ENCODE data around the gene HM13. TPM values are rescaled to one million over a fixed set of nuclear protein-coding genes. Genes with fewer than 3 reads are reported as not detected.
"Not testable (repeated sequence)": the region's sequence is repeated elsewhere in the genome, so short reads cannot be mapped to it uniquely, and the experiment has no call there.

HM13 gene
- total RNA-seq, 1 donor from 2014 or later: 169 TPM

DNA sequence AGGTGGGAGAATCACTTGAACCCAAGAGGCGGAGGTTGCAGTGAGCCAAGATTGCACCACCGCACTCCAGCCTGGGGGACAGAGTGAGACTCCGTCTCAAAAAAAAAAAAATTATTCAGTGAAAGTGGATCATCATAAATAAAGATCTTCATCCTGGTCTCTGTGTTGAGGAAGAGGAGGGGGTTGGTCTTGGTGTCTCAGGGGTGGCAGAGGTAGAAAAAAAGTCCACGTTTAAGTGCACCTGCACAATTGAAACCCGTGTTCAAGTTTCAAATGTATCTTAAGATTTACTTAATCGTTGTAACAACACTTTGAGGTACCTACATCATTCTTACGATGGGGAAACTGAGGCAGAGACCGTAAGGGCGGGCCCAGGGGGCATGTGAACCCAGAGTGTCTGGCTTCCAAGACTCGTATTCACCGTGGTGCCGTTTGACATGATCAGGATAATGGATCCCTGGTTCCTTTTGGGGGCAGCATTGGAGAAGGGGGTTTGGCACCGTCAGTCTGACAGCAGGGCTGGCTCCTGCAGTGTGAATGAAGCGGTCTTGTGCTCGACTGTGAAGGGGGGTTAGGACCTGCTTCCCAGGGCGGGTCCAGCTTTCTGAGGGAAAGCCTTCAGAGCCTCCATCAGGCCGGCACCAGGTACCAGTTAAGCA lies 57.9 kb downstream of the HM13 start:
- H3K4me1 ChIP-seq: peaks cover 38% of the 10 kb centered on the region
- ATAC-seq: peak; percentile 4
- intact Hi-C loops (cut with DNase I): no loop called here

DNA sequence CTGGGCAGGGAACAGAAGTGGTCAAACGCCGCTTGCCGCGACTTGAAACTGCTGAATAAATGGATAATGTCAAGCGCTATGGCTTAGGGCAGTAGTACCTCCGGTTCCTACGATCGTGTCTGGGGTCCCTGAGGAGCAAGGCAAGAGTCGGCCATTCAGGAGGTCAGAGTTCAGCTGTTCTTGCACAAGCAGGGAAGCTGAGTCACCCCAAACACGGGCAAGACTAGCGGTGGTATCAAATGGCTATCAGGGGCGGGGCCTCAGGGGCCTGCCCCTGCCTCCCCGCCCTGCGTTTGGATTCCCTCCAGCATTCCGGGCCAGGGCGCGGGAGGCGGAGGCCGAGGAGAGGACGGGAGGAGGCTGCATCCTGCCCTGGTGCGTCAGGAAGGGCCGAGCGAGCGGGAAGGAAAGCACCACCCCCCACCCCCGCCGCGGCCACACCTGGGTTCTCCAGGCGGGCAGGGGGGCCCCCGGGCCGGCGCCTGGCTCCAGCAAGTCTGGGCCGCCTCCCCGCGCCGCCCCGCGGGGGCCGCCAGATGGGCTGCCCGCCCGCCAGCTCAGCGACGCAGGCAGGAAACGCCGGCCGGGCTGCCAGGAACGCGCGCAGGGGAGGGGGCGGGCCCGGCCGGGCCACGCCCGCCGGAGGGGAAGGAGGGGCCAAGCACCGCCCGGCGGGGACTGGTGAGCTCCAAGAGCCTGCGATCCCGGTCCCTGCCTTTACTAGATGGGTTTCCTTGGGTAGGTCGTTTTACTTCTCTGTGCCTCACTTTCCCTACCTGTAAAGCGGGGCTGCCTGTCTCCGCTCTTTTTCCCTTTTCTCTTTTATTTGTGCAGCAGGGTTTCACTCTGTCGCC lies 58.7 kb downstream of the HM13 start:
- ATAC-seq (peak; percentile 92), DNase-seq (peak; percentile 98)
- Histone ChIP-seq H3K36me3 (no peaks in the 10 kb centered on the region), H3K4me3 (peak overlapping the region; percentile 62), H3K9me3 (no peaks in the 10 kb centered on the region), H3K4me1 (peaks cover 38% of the 10 kb centered on the region), H3K27me3 (no peaks in the 10 kb centered on the region), H3K27ac (peak overlapping the region; percentile 97)
- intact Hi-C loops (cut with DNase I): no loop called here
- TF ChIP-seq, protein P1, sequence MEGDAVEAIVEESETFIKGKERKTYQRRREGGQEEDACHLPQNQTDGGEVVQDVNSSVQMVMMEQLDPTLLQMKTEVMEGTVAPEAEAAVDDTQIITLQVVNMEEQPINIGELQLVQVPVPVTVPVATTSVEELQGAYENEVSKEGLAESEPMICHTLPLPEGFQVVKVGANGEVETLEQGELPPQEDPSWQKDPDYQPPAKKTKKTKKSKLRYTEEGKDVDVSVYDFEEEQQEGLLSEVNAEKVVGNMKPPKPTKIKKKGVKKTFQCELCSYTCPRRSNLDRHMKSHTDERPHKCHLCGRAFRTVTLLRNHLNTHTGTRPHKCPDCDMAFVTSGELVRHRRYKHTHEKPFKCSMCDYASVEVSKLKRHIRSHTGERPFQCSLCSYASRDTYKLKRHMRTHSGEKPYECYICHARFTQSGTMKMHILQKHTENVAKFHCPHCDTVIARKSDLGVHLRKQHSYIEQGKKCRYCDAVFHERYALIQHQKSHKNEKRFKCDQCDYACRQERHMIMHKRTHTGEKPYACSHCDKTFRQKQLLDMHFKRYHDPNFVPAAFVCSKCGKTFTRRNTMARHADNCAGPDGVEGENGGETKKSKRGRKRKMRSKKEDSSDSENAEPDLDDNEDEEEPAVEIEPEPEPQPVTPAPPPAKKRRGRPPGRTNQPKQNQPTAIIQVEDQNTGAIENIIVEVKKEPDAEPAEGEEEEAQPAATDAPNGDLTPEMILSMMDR (IDR thresholded peaks at IDR 0.05): no peak

More for the DNA sequence above, 57.9 kb downstream of the HM13 start:
- Histone ChIP-seq H3K4me3 (peak overlapping the region; percentile 62), H3K27me3 (no peaks in the 10 kb centered on the region), H3K9me3 (no peaks in the 10 kb centered on the region), H3K36me3 (no peaks in the 10 kb centered on the region), H3K27ac (peak overlapping the region; percentile 97)
- TF ChIP-seq, protein P1 (IDR thresholded peaks at IDR 0.05): no peak
- no peak for DNase-seq

DNA sequence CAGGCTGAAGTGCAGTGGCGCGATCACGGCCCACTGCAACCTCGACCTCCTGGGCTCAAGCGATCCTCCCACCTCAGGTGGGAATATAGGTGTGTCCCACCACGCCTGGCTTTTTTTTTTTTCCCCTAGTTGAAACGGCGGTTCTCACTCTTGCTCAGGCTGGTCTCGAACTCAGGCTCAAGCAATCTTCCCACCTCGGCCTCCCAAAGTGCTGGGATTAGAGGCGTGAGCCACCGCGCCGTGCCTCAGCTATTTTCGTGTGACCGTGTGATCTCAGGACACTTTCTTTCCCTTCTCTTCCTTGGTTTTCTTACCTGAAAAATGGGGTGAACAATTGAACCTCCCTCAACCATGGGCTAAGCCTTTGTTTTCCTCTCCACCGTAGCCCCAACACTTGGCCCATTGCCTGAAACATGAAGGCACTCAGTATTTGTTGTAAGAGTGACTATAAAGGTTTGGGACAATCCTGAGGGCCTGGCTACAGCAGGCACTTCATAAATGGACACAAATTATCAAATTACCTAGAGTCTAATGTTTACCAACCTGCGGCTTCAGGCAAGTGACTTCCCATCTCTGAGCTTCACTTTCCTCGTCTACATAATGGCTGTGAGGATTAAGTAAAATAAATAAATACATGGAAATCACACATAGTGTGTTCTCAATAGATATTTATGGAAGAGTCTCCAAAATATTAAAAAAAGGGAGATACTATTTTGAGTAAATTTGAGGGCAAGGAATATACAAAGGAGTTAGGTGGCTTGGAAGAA lies 59.5 kb downstream of the HM13 start:
- peak overlapping the region; percentile 97 for H3K27ac ChIP-seq
- no peak for DNase-seq
- no peaks in the 10 kb centered on the region for H3K9me3 ChIP-seq
- TF ChIP-seq, protein P1 (IDR thresholded peaks at IDR 0.05): no peak
- no peaks in the 10 kb centered on the region for H3K36me3 ChIP-seq
- no peaks in the 10 kb centered on the region for H3K27me3 ChIP-seq
- peak overlapping the region; percentile 62 for H3K4me3 ChIP-seq
- intact Hi-C loops (cut with DNase I): no loop called here
- ATAC-seq: no peak
- H3K4me1 ChIP-seq: peaks cover 34% of the 10 kb centered on the region

DNA sequence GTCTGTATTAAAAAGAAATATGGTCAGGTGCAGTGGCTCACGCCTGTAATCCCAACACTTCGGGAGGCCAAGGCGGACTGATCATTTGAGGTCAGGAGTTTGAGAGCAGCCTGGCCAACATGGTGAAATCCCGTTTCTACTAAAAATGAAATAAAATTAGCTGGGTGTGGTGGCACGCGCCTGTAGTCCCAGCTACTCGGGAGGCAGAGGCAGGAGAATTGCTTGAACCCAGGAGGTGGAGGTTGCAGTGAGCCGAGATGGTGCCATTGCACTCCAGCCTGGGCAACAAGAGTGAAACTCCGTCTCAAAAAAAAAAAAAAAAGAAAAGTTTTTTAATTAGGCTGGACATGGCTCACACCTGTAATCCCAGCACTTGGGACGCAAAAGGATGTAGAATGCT lies 60.7 kb downstream of the HM13 start:
- ATAC-seq; intact Hi-C loops (cut with DNase I); H3K9me3 ChIP-seq; H3K27me3 ChIP-seq; H3K27ac ChIP-seq; H3K4me3 ChIP-seq; DNase-seq; H3K36me3 ChIP-seq: not testable (repeated sequence)
- peaks cover 21% of the 10 kb centered on the region for H3K4me1 ChIP-seq

DNA sequence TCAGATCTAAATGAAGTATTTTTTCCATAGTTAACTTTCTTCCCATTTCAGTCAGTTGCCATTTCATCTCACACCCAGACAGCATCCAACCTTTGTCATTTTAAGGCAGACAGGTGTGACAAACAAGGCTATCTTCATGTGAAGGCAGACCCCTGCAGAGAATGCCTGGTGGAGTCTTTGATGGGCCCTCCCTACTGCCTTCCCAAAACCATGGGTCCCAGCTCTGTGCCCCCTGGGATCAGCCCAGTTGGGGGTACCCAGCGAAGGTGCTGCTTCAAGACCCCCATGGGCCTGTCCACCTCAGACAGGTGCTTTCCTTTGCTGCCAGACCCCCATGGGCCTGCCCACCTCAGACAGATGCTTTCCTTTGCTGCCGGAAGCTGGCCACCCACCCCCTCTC lies 62.5 kb downstream of the HM13 start:
- H3K27me3 ChIP-seq: no peaks in the 10 kb centered on the region
- DNase-seq: no peak
- ATAC-seq: no peak
- intact Hi-C loops (cut with DNase I): no loop called here
- TF ChIP-seq, protein P1 (IDR thresholded peaks at IDR 0.05): no peak
- no peak overlapping the region for H3K27ac ChIP-seq
- peaks cover 17% of the 10 kb centered on the region for H3K4me1 ChIP-seq
- H3K9me3 ChIP-seq: no peaks in the 10 kb centered on the region
- no peaks in the 10 kb centered on the region for H3K36me3 ChIP-seq
- no peak overlapping the region for H3K4me3 ChIP-seq

Measured in upper lobe of right lung (tissue), 1 donor.